Subcutaneous abdominal adipose tissue (tissue), 5 donors: ENCODE measurements around the gene OR51B6.

ENCODE experiments used
- H3K27ac ChIP-seq: one replicate; pipeline ENCODE4 v1.7.0; 2013; ENCODE audit warnings: low read depth, mild to moderate bottlenecking, inconsistent platforms, low read length, moderate library complexity
- H3K27me3 ChIP-seq, 5 donors: one replicate each; pipeline ENCODE4 v1.7.0; 2013; ENCODE audit warnings: low read length in 5 of 5, inconsistent platforms in 1 of 5; ENCODE audit not compliant: control insufficient read depth in 5 of 5, insufficient read depth in 4 of 5
- H3K36me3 ChIP-seq, 5 donors: one replicate each; pipeline ENCODE4 v1.7.0; 2013; ENCODE audit warnings: low read length in 5 of 5; ENCODE audit not compliant: control insufficient read depth in 5 of 5, insufficient read depth in 5 of 5
- H3K4me1 ChIP-seq, 5 donors: one replicate each; pipeline ENCODE4 v1.7.0; 2013; ENCODE audit warnings: low read length in 5 of 5, mild to moderate bottlenecking in 3 of 5, moderate library complexity in 1 of 5; ENCODE audit not compliant: control insufficient read depth in 5 of 5, insufficient read depth in 5 of 5
- H3K4me3 ChIP-seq, 5 donors: one replicate each; pipeline ENCODE4 v1.7.0; 2013; ENCODE audit warnings: low read length in 5 of 5, low read depth in 1 of 5
- H3K9ac ChIP-seq, 5 donors: one replicate each; pipeline ENCODE4 v1.7.0; 2013; ENCODE audit warnings: low read length in 5 of 5, mild to moderate bottlenecking in 4 of 5, moderate library complexity in 3 of 5
- H3K9me3 ChIP-seq, 5 donors: one replicate each; pipeline ENCODE4 v1.7.0; 2013; ENCODE audit warnings: low read length in 5 of 5; ENCODE audit not compliant: control insufficient read depth in 5 of 5
- donor health status: healthy.
- donor health status: healthy.
- donor health status: healthy.
- donor health status: healthy.
- donor health status: healthy.

Gene OR51B6

GRCh38 chr11:5394091-5394490, 42.8 kb downstream of the OR51B6 start:
- Histone ChIP-seq H3K4me1 (no peaks in the 10 kb centered on the region), H3K9me3 (no peaks in the 10 kb centered on the region)

DNA sequence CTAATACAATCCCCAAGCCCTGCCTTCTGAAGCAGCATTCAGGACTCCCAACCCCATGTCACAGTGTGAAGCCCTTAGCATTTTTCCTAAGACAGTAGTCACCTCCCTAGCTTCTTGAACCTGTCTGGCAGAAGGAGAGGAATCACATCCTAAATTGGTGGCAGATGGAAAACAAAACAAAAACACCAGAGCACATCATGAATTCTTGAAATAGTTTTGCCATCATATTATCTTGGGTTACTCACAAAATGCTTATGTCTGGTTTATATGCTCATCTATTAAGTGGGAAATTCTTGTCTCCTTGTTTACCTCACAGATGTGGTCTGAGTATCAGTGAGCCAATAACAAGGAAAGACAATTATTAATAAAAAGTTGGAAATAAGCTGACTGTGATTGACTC, 47.6 kb downstream of the OR51B6 start:
- no peak overlapping the region for H3K27ac ChIP-seq
- H3K4me3 ChIP-seq = no peak overlapping the region
- H3K9me3 ChIP-seq = no peaks in the 10 kb centered on the region
- H3K9ac ChIP-seq = no peak overlapping the region
- peaks cover 0 to 2% (median 0%) of the 10 kb centered on the region in 5 donors for H3K36me3 ChIP-seq
- no peaks in the 10 kb centered on the region for H3K4me1 ChIP-seq
- H3K27me3 ChIP-seq = no peaks in the 10 kb centered on the region

More at GRCh38 chr11:5394091-5394490, 42.8 kb downstream of the OR51B6 start:
- H3K9ac ChIP-seq = no peak overlapping the region
- H3K27ac ChIP-seq = no peak overlapping the region
- H3K4me3 ChIP-seq = no peak overlapping the region
- no peaks in the 10 kb centered on the region for H3K36me3 ChIP-seq
- no peaks in the 10 kb centered on the region for H3K27me3 ChIP-seq
